Measurements from ENCODE around the gene TDRKH.

Gene TDRKH

GRCh38 chr1:151831256-151831591 lies 40.9 kb upstream of the TDRKH start:
- ChIA-PET CTCF (no interaction called here), POLR2A (no interaction called here)
- TF ChIP-seq, protein P1, sequence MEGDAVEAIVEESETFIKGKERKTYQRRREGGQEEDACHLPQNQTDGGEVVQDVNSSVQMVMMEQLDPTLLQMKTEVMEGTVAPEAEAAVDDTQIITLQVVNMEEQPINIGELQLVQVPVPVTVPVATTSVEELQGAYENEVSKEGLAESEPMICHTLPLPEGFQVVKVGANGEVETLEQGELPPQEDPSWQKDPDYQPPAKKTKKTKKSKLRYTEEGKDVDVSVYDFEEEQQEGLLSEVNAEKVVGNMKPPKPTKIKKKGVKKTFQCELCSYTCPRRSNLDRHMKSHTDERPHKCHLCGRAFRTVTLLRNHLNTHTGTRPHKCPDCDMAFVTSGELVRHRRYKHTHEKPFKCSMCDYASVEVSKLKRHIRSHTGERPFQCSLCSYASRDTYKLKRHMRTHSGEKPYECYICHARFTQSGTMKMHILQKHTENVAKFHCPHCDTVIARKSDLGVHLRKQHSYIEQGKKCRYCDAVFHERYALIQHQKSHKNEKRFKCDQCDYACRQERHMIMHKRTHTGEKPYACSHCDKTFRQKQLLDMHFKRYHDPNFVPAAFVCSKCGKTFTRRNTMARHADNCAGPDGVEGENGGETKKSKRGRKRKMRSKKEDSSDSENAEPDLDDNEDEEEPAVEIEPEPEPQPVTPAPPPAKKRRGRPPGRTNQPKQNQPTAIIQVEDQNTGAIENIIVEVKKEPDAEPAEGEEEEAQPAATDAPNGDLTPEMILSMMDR (IDR thresholded peaks at IDR 0.05; ENCODE audit: insufficient read depth, low read length, missing control alignments) = no peak
- no peak overlapping the region for H3K4me3 ChIP-seq (ENCODE audit: low read depth, low read length)
- DNase-seq (ENCODE audit: low read depth, low spot score) = no peak

DNA sequence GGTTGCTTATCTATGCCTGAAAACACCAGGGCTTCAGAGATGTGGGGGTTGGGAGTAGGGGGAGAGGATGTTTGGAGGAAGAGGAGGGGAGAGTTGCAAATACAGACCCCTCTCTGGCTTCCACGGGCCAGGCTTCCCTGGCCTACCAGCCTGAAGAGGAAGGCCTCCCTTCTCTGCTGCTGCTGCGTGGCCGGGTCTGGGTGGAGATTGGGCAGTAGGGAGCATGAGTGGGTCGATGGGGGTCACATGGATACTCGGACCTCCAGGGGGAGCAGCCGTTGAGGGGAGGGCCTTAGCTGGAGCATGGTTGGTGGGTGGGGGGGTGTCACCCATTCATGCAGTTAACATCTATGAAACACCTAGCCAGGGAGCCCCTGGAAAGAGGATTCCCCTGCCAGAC lies 39.8 kb upstream of the TDRKH start:
- CTCF ChIA-PET = no interaction called here
- TF ChIP-seq, protein P1 (IDR thresholded peaks at IDR 0.05; ENCODE audit: insufficient read depth, low read length, missing control alignments) = no peak
- DNase-seq (ENCODE audit: low read depth, low spot score) = no peak
- no peak overlapping the region for H3K4me3 ChIP-seq (ENCODE audit: low read depth, low read length)
- POLR2A ChIA-PET = no interaction called here

GRCh38 chr1:151829352-151830046 lies 39.2 kb upstream of the TDRKH start:
- POLR2A ChIA-PET = no interaction called here
- TF ChIP-seq, protein P1 (IDR thresholded peaks at IDR 0.05; ENCODE audit: insufficient read depth, low read length, missing control alignments) = no peak
- H3K4me3 ChIP-seq (ENCODE audit: low read depth, low read length) = no peak overlapping the region
- no peak for DNase-seq (ENCODE audit: low read depth, low spot score)
- CTCF ChIA-PET = no interaction called here

GRCh38 chr1:151828921-151829320 lies 38.6 kb upstream of the TDRKH start:
- no peak overlapping the region for H3K4me3 ChIP-seq (ENCODE audit: low read depth, low read length)
- TF ChIP-seq, protein P1 (IDR thresholded peaks at IDR 0.05; ENCODE audit: insufficient read depth, low read length, missing control alignments) = no peak
- no peak for DNase-seq (ENCODE audit: low read depth, low spot score)
- ChIA-PET CTCF (no interaction called here), POLR2A (no interaction called here)

GRCh38 chr1:151827853-151828252 lies 37.6 kb upstream of the TDRKH start:
- TF ChIP-seq, protein P1 (IDR thresholded peaks at IDR 0.05; ENCODE audit: insufficient read depth, low read length, missing control alignments) = no peak
- CTCF ChIA-PET = no interaction called here
- DNase-seq (ENCODE audit: low read depth, low spot score) = no peak
- H3K4me3 ChIP-seq (ENCODE audit: low read depth, low read length) = no peak overlapping the region
- POLR2A ChIA-PET = no interaction called here

DNA sequence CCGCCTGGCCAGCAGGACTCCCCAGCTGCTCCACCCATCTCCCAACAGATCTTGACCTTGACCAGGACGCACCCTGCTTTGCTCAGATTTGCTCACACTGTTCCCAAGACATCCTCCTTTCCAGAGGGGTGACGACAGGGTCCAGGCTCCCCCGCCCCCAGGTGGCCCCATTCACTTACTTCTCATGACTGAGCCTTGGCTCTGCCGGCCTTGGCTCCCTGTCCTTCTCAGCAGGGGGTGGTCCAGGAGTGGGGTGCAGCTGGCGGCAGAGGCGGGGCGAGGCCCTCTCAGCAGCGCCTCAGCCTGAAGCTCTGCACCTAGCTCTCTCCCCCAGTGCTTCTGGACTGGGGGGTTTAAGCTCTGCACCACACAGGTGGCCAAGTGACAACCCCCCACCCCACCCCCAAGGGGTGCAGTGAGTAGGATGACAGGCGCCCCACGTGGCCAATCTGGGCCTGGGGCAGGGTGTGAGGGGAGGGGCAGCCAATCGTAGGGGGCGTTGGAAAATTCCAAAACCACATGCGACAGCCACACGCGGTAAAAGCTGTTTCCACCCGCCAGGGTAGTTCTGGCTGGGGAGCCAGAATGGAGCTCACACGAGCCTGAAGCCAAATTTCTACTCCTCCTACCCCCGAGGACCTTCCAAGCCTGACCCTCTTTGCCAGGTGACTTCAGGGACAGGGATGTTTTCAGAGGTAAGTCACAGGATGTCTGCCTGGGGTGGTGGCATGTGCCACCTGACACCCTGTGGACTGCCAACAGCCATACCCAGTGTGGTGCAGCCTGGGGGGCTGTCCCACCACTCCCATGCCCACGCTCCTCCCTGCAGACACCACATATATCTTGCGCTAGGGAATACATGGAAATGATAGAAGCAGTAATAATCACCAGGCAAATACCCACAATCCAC lies 35.7 kb upstream of the TDRKH start:
- POLR2A ChIA-PET = no interaction called here
- CTCF ChIA-PET = no interaction called here
- TF ChIP-seq, protein P1 (IDR thresholded peaks at IDR 0.05; ENCODE audit: insufficient read depth, low read length, missing control alignments) = no peak
- H3K4me3 ChIP-seq (ENCODE audit: low read depth, low read length) = no peak overlapping the region
- no peak for DNase-seq (ENCODE audit: low read depth, low spot score)
